GM10248 (cell line): ENCODE measurements around the gene ATOSA.
A peak's percentile ranks its signal among the peaks of the same experiment; 100 is the strongest.

ENCODE experiments used
- CTCF ChIA-PET: fragments of 300-600 bp; sonication (Branson Sonifier 250); formaldehyde crosslinking; extraction: SDS; loops from one replicate; lab custom pipeline; 2021; ENCODE audit warnings: antibody characterized with exemption; lab: Yijun Ruan, JAX
- POLR2A ChIA-PET: fragments of 350-650 bp; sonication (Branson Sonifier 250); formaldehyde crosslinking; extraction: SDS; loops from one replicate; lab custom pipeline; 2020; ENCODE audit warnings: antibody characterized with exemption; lab: Yijun Ruan, JAX
- DNase-seq: peaks from one replicate; pipeline ENCODE4 v3.0.0; 2012; ENCODE audit errors: extremely low spot score
- TF ChIP-seq, protein P1 (sequence below): IDR thresholded peaks from 2 replicates; pipeline ENCODE4 v1.5.1; 2012; ENCODE audit warnings: mild to moderate bottlenecking, low read depth; ENCODE audit errors: extremely low read depth, missing control alignments, control extremely low read depth

Gene ATOSA

GRCh38 chr15:52653431-52653964 lies 25.7 kb downstream of the ATOSA start:
- TF ChIP-seq, protein P1, sequence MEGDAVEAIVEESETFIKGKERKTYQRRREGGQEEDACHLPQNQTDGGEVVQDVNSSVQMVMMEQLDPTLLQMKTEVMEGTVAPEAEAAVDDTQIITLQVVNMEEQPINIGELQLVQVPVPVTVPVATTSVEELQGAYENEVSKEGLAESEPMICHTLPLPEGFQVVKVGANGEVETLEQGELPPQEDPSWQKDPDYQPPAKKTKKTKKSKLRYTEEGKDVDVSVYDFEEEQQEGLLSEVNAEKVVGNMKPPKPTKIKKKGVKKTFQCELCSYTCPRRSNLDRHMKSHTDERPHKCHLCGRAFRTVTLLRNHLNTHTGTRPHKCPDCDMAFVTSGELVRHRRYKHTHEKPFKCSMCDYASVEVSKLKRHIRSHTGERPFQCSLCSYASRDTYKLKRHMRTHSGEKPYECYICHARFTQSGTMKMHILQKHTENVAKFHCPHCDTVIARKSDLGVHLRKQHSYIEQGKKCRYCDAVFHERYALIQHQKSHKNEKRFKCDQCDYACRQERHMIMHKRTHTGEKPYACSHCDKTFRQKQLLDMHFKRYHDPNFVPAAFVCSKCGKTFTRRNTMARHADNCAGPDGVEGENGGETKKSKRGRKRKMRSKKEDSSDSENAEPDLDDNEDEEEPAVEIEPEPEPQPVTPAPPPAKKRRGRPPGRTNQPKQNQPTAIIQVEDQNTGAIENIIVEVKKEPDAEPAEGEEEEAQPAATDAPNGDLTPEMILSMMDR: no peak
- CTCF ChIA-PET: interaction anchor here (3.5 kb wide), 1 partner anchor 10 kb away, joined by 15 read pairs; no protein-coding TSS in a partner anchor
- POLR2A ChIA-PET: no interaction called here
- no peak for DNase-seq

DNA sequence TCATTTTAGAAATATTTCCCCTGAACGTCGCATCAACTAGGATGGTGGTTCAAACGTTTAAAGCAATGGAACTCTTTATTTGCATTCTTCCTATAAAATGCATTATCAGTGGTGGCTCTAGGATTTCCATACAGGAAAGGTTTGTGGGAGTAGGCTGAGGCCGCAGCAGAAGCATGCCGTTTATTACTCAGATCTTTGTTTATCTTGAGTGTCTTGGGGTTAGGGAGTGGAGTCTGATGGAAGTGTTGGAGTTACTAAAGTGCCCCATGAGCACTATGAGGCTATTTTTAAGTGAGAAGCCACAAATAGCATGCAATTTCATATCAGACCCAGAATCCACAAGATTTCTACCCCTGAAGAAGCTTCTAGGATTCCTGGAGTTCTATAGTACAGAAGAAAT lies 26.2 kb downstream of the ATOSA start:
- TF ChIP-seq, protein P1: no peak
- ChIA-PET POLR2A (no interaction called here), CTCF (interaction anchor here (1.1 to 3.5 kb wide), 5 partner anchors 10 to 21 kb away, joined by 3 to 15 read pairs (median 3); no protein-coding TSS in a partner anchor)
- DNase-seq: no peak

DNA sequence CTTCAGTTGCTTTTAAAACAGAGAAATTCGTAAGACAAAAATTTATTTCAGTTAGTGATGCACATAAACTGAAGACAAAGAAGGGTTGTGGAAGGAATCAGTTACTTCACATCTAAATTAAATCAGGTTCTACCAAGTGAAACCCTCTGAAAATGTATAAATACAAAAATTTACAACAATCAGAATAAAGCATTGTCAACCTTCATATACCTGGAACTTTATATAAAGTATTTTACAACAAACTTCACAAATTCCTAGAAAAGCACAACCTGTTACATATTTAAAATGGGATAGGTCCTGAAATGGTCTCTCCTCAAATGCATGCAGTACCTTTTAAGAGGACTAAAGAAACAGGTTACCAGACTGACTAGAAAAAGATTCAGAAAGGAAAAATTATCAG lies 26.9 kb downstream of the ATOSA start:
- no peak for DNase-seq
- TF ChIP-seq, protein P1: no peak
- POLR2A ChIA-PET: no interaction called here
- CTCF ChIA-PET: interaction anchor here (0.6 to 3.5 kb wide), 11 partner anchors 9 to 396 kb away, joined by 3 to 15 read pairs (median 3); no protein-coding TSS in a partner anchor

DNA sequence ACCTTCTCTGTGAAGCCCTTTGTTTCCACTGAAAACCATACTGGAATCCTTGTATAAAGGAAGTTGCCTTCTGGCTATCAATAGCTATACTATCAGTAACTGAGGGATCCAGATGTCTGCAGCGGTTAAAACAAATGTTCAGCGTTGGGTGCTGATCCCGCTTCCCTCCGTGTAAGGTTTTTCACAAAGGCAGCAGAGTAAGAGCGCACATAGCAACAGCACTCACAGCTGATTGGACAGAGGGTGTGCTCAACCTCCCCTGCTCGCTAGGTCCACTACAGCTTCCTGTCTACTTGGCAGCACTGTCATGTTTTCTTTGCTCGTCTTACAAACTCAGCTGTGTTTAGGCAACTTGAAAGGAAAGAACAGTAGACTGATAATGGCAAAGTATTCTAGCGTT lies 27.3 kb downstream of the ATOSA start:
- TF ChIP-seq, protein P1: no peak
- DNase-seq: peak; percentile 32
- CTCF ChIA-PET: interaction anchor here (0.6 to 3.5 kb wide), 12 partner anchors 9 to 395 kb away, joined by 3 to 15 read pairs (median 3); no protein-coding TSS in a partner anchor
- POLR2A ChIA-PET: no interaction called here

DNA sequence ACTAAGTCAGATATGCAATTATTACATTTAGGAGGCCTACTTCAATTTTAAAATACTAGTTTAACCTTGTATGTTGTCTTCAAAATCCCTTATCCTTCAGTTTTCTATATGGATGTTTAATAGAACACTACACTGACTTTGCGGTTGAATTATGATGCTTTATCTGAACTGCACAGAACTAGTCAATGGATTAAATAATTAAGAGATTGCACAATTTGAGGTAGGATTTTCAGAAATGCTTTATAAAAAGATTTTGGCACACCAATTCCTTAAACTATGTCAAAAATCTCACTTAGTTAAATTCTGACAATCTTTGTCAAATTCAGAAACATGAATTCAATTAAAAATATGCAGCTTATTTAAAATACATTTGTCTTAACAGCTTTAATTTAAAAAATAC lies 28.1 kb downstream of the ATOSA start:
- DNase-seq: no peak
- CTCF ChIA-PET: interaction anchor here (1.0 to 3.5 kb wide), 9 partner anchors 8 to 394 kb away, joined by 3 to 15 read pairs (median 4); no protein-coding TSS in a partner anchor
- TF ChIP-seq, protein P1: no peak
- POLR2A ChIA-PET: no interaction called here

- TF ChIP-seq, protein P1: no peak
- POLR2A ChIA-PET: interaction anchor here (0.6 kb wide), 1 partner anchor 9 kb away, joined by 7 read pairs; no protein-coding TSS in a partner anchor
- CTCF ChIA-PET: interaction anchor here (1.4 to 3.5 kb wide), 2 partner anchors 10 to 14 kb away, joined by 5 to 15 read pairs; no protein-coding TSS in a partner anchor
- no peak for DNase-seq
These were observed 29.5 kb downstream of the ATOSA start for GRCh38 chr15:52649686-52650085.
